HL-60/S4 treated with retinoic acid at 250 ng/mL for 4 days and 3 days (cell line): ENCODE measurements around the gene ELF2.
"Not testable (repeated sequence)": the region's sequence is repeated elsewhere in the genome, so short reads cannot be mapped to it uniquely, and the experiment has no call there.

ENCODE experiments used
- in situ Hi-C: fragments of 300-500 bp; cut with MboI; formaldehyde crosslinking; loops from 2 replicates; pipeline ENCODE4 v1.7.0; 2022; ENCODE audit warnings: low sequenced_read_pairs

Gene ELF2

DNA sequence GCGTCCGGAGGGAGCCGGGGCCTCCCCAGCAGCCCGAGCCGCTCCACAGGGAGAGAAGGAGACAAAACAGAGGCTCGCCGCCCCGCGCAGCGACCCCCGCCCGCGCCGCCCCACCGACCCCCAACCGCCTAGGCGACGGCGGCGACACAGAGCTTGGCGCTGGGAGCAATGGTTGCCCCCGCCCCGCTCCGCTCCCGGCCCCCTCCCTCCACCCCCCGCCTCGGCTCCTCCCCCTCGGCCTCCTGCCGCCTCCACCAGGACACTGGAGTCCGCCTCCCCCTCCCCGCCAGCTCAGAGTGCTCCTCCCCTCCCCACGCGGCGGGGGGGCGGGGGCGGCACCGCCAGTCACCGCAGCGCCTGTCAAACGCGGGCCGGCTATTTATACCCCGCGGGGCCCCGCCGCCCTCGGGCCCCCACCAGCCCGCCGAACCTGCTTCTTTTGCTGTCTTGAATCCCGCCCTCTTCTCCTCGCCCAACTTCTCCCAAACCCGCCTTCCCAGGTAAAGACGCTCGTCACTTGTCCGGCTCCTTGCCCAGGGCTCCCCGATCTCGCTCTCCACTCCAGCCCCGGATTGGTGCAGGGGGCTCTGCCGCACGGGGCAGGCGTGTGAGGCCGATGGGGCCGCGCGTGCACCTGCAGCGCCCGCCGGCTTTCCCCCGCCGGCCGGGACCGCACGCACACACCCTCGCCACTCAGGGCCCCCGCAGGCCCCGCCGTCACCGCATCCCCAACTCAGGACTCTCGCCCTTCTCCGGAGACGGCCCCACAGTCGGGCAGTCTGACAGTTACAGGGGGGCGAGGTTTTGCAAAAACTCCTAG lies at the start of gene ELF2:
Gene ELF2, minus strand, starts transcription at position 170 of the 820 bp plus-strand sequence. CDS start 39,517 bp downstream, outside the sequence.
- in situ Hi-C loops, result no loop called here

GRCh38 chr4:139223682-139224317 lies 46.8 kb upstream of the ELF2 start:
- in situ Hi-C loops, result no loop called here

DNA sequence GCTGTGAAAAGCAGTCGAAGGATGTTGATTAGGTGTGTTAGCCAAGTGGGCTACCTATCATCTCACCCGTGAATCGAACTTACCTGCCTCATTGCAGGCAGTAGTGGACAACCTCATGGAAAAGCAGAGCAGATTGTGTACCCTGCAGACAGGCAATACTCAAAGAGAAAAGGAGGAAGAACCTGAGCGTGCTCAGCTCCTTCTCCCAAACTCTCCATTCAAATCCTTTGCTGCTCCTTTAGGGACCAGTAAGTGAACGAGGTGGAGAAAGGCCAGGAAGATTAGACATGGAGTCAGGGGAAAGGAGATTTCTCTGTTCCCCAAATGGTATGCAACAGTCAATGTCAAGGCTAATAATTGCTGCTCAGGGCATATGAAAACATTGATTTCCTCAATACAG lies 45.2 kb upstream of the ELF2 start:
- in situ Hi-C loops, result no loop called here

- in situ Hi-C loops, result no loop called here
Observed at GRCh38 chr4:139221687-139222086, 44.7 kb upstream of the ELF2 start.

- in situ Hi-C loops, result no loop called here
Observed at GRCh38 chr4:139219450-139220055, 42.5 kb upstream of the ELF2 start.

GRCh38 chr4:139214039-139214534 lies 37.1 kb upstream of the ELF2 start:
- in situ Hi-C loops, result no loop called here

DNA sequence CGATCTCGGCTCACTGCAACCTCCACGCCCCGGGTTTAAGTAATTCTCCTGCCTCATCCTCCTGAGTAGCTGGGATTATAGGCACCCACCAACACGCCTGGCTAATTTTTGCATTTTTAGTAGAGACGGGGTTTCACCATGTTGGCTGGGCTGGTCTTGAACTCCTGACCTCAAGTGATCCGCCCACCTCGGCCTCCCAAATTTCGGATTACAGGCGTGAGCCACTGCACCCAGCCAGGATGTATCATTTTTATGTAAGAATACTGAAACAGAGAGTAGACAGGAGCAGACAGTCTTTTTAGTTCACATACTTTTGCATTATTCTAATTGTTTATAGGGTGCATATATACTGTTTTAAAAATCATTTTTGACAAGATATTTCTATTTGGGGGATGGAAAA lies 36.6 kb upstream of the ELF2 start:
- in situ Hi-C loops, result not testable (repeated sequence)

DNA sequence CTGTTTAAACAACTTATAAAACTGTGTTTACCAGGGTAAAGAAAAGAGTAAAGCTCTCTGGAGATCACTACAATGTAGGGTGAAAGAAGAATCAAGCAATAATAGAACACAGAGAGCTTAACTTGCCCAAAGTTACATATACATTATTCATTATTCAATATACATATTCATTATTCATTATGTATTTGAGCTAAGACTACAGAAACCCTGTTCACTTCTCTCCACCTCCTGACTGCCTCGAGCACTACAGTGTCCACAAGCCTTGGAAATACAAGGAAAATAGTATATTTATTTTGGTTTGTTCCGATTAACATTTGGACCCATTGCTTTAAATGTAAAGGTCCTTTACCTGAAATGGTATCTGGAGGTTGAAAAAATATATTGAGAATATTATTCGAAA lies 35.9 kb upstream of the ELF2 start:
- in situ Hi-C loops, result no loop called here

DNA sequence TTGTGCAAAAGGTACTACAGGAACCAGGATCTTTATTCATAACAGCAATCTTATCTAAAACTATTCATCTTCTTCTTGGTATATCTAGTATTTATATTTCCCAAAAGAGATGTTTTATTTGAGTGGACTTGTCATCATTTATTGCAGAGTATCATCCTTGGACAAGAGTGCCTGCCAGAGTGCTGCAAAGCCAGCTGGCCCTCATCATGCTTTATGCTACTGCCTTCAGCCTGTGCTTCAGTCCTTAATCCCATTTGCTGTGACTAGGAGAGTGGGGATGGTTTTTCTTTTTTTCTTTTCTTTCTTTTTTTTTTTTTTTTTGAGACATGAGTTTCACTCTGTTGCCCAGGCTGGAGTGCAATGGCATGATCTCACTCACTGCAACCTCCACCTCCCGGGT lies 33.5 kb upstream of the ELF2 start:
- in situ Hi-C loops, result no loop called here

DNA sequence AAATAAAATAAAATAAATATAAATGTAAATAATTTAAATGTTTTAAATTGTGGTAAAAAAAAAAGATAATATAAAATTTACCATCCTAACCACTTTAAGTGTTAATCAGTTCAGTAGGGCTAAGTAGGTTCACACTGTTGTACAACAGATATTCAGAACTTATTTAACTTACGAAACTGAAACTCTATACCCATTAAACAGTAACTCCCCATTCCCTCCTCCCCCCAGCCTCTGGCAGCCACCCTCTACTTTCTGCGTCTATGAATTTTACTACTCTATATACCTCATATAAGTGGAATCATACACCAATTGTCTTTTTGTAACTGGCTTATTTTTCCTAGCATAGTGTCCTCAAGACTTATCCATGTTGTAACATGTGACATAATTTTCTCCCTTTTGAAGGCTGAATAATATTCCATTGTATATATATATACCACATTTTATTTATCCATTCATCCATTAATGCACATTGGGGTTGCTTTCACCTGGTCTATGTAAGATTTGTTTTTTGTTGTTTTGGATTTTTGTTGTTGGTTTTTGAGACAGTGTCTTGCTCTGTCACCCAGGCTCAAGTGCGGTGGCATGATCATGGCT lies 32.5 kb upstream of the ELF2 start:
- in situ Hi-C loops, result no loop called here

GRCh38 chr4:139208404-139208945 lies 31.5 kb upstream of the ELF2 start:
- in situ Hi-C loops, result no loop called here

- in situ Hi-C loops, result no loop called here
Observed at GRCh38 chr4:139207873-139208403, 30.9 kb upstream of the ELF2 start.

DNA sequence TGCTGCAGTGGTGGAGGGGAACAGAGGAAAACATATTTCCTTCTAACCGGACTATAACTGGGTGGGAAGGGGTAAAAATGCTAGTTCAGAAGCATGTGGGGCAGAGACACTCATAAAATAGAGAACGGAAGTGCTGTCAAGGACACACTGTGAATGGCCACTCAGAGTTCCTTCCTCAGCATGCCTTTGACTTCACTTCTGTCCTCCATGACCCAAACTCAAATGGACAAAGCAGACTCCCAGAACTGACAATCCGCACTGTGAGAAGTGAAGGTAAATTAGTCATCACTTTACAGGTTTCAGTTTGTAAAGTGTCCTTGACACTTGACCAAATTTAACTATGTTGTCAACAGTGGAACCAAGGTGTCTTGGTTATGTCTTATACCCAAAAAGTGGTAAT lies 30.2 kb upstream of the ELF2 start:
- in situ Hi-C loops, result no loop called here

DNA sequence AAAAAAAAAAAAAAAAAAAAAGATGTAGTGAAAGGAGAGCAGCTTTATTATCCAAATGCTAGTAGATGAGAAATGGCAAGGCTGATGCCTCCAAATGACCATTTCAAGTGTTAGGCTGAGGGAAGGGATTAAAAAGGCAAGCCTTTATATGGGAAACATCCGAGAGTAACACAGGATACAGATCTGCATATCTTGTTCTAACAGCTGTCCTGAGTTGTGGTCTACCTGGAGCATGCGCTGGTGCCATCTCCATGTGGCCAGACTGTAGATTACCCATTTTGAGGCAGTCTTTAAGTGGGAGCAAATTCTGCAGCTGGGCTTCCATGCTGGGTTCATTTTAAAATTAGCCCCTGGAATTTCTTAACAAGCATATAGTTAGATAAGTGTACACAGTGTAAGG lies 26.0 kb upstream of the ELF2 start:
- in situ Hi-C loops, result no loop called here

DNA sequence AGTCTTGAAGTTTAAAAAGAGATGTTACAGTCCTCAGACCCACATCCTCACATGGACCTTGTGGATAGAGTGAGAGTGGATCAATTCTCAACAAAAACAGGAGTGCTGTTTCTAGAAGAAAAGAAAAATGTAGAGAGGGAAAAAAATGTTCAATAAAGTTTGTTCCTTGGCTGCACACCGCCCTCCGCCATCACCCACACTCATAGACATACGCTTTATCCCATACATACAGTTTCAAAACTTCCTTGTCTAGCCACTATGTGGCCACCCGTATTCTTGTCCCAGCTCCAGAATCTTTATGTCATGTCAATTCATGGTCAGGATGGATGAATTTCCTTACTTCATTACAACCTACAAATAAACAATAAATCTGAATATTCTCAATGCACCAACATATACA lies 23.5 kb upstream of the ELF2 start:
- in situ Hi-C loops, result no loop called here

DNA sequence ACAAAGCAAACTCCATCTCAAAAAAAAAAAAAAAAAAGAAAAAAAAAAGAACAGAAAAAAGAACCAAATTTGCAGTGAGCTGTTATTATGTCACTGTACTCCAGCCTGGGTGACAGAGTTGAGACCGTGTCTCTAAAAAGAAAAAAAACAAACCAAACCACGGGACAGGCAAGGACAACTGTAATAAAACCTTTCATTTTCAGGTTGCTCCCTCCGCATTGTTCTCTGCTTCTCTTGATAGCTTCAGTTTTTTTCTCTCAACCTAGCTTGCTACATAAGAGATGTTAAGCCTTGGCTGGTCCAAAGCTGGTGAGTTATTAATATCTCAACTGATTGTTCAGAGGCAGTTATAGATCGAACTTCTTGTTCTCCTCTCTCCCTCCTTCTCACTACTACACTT lies 23.1 kb upstream of the ELF2 start:
- in situ Hi-C loops, result no loop called here

DNA sequence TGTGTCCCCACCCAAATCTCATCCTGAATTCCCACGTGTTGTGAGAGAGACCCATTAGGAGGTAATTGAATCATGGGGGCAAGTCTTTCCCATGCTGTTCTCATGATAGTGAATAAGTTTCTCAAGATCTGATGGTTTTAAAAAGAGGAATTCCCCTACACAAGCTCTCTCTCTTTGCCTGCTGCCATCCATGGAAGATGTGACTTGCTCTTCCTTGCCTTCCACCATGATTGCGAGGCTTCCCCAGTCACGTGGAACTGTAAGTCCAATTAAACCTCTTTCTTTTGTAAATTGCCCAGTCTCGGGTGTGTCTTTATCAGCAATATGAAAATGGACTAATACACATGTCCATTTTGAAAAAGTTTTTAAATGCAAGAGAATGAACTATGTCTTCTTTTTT lies 20.2 kb upstream of the ELF2 start:
- in situ Hi-C loops, result not testable (repeated sequence)

DNA sequence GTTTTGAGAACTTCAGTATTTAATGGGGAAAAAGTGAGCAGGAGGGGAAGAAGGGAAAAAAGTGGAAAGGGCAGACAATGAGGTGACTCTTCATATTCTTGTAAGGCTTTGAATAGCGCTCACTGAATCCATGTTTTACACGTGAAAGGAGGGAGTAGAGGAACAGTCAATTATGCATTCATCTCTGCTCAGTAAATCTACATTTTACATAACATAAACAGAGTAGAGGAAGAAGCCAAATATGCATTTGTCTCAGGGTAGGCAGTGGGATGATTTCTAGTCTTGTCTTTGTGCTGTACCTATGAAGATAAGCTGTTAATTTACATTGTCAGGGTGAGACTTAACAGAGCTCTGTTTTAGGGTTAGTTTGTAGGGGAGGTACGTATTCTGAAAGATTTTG lies 19.4 kb upstream of the ELF2 start:
- in situ Hi-C loops, result no loop called here

DNA sequence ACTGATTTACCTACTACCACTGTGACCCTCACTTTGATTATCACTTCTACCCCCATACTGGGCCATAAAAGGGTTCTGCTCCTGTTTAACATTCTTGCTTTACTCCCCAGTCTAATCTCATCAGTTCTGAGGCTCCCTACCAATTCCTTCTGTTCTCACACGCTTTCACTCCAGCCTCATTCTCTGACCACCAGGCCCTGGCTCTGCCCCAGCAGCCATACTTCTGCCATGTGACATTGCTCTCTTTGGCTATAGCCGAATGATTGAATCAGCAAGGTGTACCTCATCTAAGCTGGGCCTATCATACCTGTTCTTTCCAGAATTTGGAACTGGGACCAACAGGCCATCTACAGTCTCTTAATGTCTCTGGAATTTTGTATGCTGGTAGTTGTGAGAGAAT lies 14.4 kb upstream of the ELF2 start:
- in situ Hi-C loops, result no loop called here

DNA sequence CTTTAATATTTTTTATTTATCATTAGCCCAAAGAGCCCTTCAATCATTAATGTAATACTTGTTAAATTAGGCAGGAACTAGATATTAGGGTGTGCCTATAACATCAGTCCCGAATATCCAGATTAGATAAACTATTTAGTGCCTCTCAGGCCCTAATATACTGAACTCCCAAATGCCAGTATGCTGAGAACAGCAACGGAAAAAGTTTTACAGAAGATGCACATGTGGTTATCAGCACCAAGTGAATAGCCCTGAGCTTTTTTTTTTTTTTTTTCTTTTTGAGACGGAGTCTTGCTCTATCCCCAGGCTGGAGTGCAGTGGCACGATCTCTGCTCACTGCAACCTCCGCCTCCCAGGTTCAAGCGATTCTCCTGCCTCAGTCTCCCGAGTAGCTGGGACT lies 13.0 kb upstream of the ELF2 start:
- in situ Hi-C loops, result no loop called here

DNA sequence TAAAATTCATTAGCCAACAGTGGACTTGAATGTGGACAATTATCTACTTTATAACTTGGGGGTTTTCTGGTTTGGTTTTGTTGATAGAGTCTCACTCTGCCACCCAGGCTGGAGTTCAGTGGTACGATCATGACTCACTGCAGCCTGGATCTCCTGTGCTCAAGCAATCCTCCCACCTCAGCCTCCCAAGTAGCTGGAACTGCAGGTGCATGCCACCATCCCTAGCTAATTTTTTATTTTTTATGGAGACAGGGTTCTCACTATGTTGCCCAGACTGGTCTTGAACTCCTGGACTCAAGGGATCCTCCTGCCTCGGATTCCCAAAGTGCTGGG lies 12.4 kb upstream of the ELF2 start:
- in situ Hi-C loops, result no loop called here
